Neural crest cell (in vitro differentiated cells): ENCODE measurements around the gene ACSBG1. TPM values are rescaled to one million over a fixed set of nuclear protein-coding genes. Genes with fewer than 3 reads are reported as not detected.

Experiments used
- DNase-seq: peaks from one replicate; pipeline ENCODE4 v3.0.0; 2021; ENCODE audit warnings: low read depth, mixed read lengths, low spot score
- H3K27ac Mint-ChIP-seq: one replicate; pipeline ENCODE4 v1.8.0; 2021; ENCODE audit warnings: mild to moderate bottlenecking, mixed read lengths; ENCODE audit not compliant: unreplicated experiment
- H3K27me3 Mint-ChIP-seq: 2 replicates; pipeline ENCODE4 v1.8.0; 2021; ENCODE audit warnings: low read depth, mild to moderate bottlenecking, mixed read lengths
- H3K36me3 Mint-ChIP-seq: 2 replicates; pipeline ENCODE4 v1.8.0; 2021; ENCODE audit warnings: low read depth, mild to moderate bottlenecking, mixed read lengths
- H3K4me1 Mint-ChIP-seq: 2 replicates; pipeline ENCODE4 v1.8.0; 2021; ENCODE audit warnings: mixed read lengths
- H3K4me3 Mint-ChIP-seq: one replicate; pipeline ENCODE4 v1.8.0; 2021; ENCODE audit warnings: mild to moderate bottlenecking, mixed read lengths
- H3K9me3 Mint-ChIP-seq: 2 replicates; pipeline ENCODE4 v1.8.0; 2021; ENCODE audit warnings: mixed read lengths
- total RNA-seq: library from RNA; stranded (reverse); gene quantifications from 2 replicates; pipeline ENCODE4 v1.2.1, GENCODE V29; 2021
- TF ChIP-seq, protein P1 (sequence below): fragments of 200-600 bp; sonication (generic); conservative IDR thresholded peaks from 2 replicates; pipeline ENCODE4 v1.5.0; 2021; ENCODE audit warnings: antibody characterized with exemption, mild to moderate bottlenecking

ACSBG1 gene
- total RNA-seq, 1 donor from 2014 or later, result 4.9 TPM

DNA sequence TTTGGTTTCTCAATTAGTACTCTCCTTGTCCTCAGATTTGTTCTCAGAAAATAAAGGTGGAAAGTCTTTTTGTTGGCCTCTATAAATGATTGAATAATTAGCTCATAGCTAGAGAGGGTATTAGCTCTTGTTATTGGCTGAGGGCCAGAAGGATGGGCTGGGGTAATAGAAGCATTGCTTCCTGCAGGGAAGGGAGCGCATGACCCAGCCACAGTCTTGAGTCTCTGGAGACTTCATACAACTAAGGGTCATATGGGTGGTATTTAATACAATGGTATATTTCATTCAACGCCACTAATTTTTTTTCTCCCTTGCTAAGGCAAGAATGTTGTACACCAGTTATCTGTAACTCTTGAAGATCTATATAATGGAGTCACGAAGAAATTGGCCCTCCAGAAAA is 38.4 kb upstream of the ACSBG1 start:
- H3K4me3 Mint-ChIP-seq, result no peak overlapping the region
- TF ChIP-seq, protein P1, sequence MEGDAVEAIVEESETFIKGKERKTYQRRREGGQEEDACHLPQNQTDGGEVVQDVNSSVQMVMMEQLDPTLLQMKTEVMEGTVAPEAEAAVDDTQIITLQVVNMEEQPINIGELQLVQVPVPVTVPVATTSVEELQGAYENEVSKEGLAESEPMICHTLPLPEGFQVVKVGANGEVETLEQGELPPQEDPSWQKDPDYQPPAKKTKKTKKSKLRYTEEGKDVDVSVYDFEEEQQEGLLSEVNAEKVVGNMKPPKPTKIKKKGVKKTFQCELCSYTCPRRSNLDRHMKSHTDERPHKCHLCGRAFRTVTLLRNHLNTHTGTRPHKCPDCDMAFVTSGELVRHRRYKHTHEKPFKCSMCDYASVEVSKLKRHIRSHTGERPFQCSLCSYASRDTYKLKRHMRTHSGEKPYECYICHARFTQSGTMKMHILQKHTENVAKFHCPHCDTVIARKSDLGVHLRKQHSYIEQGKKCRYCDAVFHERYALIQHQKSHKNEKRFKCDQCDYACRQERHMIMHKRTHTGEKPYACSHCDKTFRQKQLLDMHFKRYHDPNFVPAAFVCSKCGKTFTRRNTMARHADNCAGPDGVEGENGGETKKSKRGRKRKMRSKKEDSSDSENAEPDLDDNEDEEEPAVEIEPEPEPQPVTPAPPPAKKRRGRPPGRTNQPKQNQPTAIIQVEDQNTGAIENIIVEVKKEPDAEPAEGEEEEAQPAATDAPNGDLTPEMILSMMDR, result no peak
- H3K27ac Mint-ChIP-seq, result no peak overlapping the region
- no peak for DNase-seq
- H3K4me1 Mint-ChIP-seq, result peaks cover 6% of the 10 kb centered on the region
- no peaks in the 10 kb centered on the region for H3K9me3 Mint-ChIP-seq
- H3K36me3 Mint-ChIP-seq, result no peaks in the 10 kb centered on the region
- H3K27me3 Mint-ChIP-seq, result peaks cover 3% of the 10 kb centered on the region

DNA sequence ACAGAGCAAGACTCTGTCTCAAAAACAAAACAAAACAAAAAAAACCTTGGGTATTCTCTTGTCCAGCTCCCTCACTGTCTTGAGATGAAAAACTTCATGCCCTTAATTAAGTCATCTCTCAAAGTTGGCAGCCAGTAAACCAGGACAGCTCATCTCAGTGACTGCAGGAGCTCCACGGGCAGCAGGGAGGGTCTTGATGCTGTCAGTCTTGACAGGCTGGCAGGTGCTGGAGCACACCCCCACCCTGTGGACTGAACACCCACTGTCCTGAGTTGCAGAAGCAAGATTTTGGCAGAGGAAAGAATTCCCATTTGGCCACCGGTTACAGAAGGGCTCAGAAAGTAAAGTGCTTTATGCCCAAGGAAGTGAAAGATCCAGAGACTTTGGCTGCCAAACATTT is 38.0 kb upstream of the ACSBG1 start:
- TF ChIP-seq, protein P1, result no peak
- Mint-ChIP-seq H3K36me3 (no peaks in the 10 kb centered on the region), H3K4me1 (peaks cover 6% of the 10 kb centered on the region), H3K27me3 (peaks cover 3% of the 10 kb centered on the region), H3K9me3 (no peaks in the 10 kb centered on the region), H3K4me3 (no peak overlapping the region), H3K27ac (no peak overlapping the region)
- DNase-seq, result no peak

DNA sequence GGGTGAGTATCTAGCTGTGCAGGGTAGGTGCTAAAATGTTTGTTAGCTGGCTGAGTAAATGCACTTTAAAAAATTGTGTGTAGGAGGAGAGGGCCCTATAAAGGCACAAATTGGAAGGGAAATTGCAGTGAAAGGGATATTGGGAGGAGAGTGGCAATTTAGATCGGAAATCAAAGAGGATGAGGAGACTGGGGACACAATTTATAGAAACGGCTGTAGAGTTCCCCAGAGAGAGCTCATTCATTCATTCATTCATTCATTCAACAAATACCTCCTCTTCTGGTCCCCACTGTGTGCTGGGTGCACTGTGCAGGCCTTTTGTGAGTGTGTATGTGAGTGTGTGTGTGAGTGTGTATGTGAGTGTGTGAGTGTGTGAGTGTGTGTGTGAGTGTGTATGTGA is 32.4 kb upstream of the ACSBG1 start:
- TF ChIP-seq, protein P1, result no peak
- DNase-seq, result no peak
- peaks cover 3% of the 10 kb centered on the region for H3K27me3 Mint-ChIP-seq
- H3K4me1 Mint-ChIP-seq, result no peaks in the 10 kb centered on the region
- H3K4me3 Mint-ChIP-seq, result no peak overlapping the region
- H3K9me3 Mint-ChIP-seq, result no peaks in the 10 kb centered on the region
- H3K27ac Mint-ChIP-seq, result no peak overlapping the region
- H3K36me3 Mint-ChIP-seq, result no peaks in the 10 kb centered on the region

DNA sequence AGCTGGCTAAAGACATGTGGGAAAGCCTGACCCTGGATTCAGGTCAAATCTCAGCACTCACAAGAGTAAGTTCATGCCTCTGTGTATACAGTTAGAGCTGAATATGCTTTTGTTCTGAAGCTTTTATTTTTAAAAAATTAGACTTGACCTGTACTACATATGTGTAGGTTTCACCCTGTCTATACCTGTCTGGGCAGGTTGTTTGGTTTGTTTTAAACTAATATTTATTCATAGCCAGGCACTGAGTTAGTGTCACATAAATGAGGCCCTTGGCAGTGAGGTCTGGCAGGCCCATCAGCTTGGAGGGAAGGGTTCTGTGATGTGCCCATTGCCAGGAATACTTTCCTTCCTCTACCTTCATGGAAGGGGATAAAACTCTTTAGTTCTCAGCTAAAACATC is 31.9 kb upstream of the ACSBG1 start:
- TF ChIP-seq, protein P1, result no peak
- Mint-ChIP-seq H3K4me3 (no peak overlapping the region), H3K36me3 (no peaks in the 10 kb centered on the region), H3K27me3 (peaks cover 3% of the 10 kb centered on the region), H3K27ac (no peak overlapping the region), H3K4me1 (no peaks in the 10 kb centered on the region), H3K9me3 (no peaks in the 10 kb centered on the region)
- DNase-seq, result no peak

DNA sequence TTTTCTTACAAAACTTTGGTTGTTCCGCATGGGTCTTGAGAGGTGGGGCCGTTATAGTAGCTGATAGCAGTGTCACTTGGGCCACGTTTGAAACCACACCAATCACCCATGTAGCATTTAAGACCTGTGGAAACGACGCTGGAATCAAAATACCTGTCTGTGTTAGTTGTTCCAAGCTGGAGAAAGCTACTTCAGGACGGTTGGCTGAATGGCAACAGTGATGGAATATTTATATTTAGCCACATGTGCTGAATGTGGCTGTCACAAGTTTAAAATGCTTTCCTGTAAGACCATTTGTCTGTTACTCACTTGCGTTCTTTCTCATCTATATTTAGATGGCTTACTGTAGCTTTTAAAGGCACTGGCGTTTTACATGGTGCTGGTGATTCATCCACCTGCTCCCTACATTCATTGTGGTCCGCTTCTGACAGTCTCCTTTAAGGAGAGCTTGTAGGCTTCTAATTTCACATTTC is 31.4 kb upstream of the ACSBG1 start:
- DNase-seq, result no peak
- H3K4me3 Mint-ChIP-seq, result no peak overlapping the region
- H3K27ac Mint-ChIP-seq, result no peak overlapping the region
- TF ChIP-seq, protein P1, result no peak
- peaks cover 3% of the 10 kb centered on the region for H3K4me1 Mint-ChIP-seq
- no peaks in the 10 kb centered on the region for H3K36me3 Mint-ChIP-seq
- peaks cover 3% of the 10 kb centered on the region for H3K27me3 Mint-ChIP-seq
- no peaks in the 10 kb centered on the region for H3K9me3 Mint-ChIP-seq

DNA sequence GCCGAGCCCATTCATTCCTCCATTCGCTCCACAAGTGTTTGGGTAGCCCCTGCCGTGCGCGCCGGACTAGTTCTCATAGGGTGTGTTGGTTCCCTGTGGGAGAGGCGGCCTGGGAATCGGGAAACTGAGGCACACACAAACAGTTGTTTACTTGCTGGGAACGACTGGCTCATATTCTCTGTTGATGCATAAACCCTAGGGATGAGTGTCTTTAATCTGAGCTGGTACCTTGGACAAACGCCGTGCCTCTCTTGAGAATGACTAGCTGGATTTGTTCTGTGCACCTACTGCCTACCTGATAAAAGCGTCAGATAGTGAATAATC is 30.7 kb upstream of the ACSBG1 start:
- TF ChIP-seq, protein P1, result no peak
- Mint-ChIP-seq H3K36me3 (no peaks in the 10 kb centered on the region), H3K27me3 (peaks cover 3% of the 10 kb centered on the region), H3K27ac (no peak overlapping the region), H3K4me1 (peaks cover 10% of the 10 kb centered on the region), H3K9me3 (no peaks in the 10 kb centered on the region), H3K4me3 (no peak overlapping the region)
- DNase-seq, result no peak
